HepG2 (cell line): ENCODE measurements around the gene CELF4. TPM values are rescaled to one million over a fixed set of nuclear protein-coding genes. Genes with fewer than 3 reads are reported as not detected.

ENCODE experiments used
- ATAC-seq: fragments of 200-7000 bp; cut with Tn5 transposase; 3 replicates; pipeline ENCODE4 v1.9.1; 2020; ENCODE audit warnings: mild to moderate bottlenecking, moderate library complexity
- BruUV-seq: library from RNA; stranded (reverse); fragments of 400-500 nt; replicated peaks from 2 replicates; lab custom pipeline; 2021; lab: Mats Ljungman, UMichigan
- CTCF ChIA-PET: fragments of 300-600 bp; formaldehyde crosslinking; extraction: SDS; loops from one replicate; lab custom pipeline; 2021; ENCODE audit warnings: low total read pairs, inconsistent platforms, low intra/inter-chr PET ratio; lab: Yijun Ruan, JAX
- POLR2A ChIA-PET: fragments of 350-600 bp; sonication (Branson Sonifier 250); formaldehyde crosslinking; loops from one replicate; lab custom pipeline; 2020; ENCODE audit warnings: antibody characterized with exemption, inconsistent platforms; lab: Yijun Ruan, JAX
- DNase-seq: peaks from one replicate; pipeline ENCODE4 v3.0.0-alpha.2; 2015; ENCODE audit warnings: low spot score
- FAIRE-seq: peaks from 3 replicates; lab custom pipeline; 2011; peaks lifted over from hg19 to GRCh38; lab: Jason Lieb, UNC
- H2AFZ ChIP-seq: one replicate; pipeline ENCODE4 v1.6.1; 2011; ENCODE audit warnings: low read length, inconsistent platforms
- H3K27ac ChIP-seq: fragments of 300-600 bp; 3 replicates; pipeline ENCODE4 v1.8.0; 2011; ENCODE audit warnings: mixed run types, mild to moderate bottlenecking, mixed read lengths, low read length, inconsistent platforms; ENCODE audit not compliant: insufficient read depth; ENCODE audit errors: extremely low read length
- H3K27me3 ChIP-seq, 2 experiments: fragments of 200-600 bp in 1 of 2; 2 replicates in 1 of 2; 3 replicates in 1 of 2; pipeline versions ENCODE4 v1.6.0 to v1.8.0; 2011; ENCODE audit warnings: low read length in 2 of 2, mild to moderate bottlenecking in 2 of 2, moderate library complexity in 2 of 2, inconsistent platforms in 1 of 2; ENCODE audit not compliant: insufficient read depth in 2 of 2, control insufficient read depth in 1 of 2
- H3K36me3 ChIP-seq, 2 experiments: fragments of 200-600 bp in 1 of 2; replicated peaks in 1 of 2; 2 replicates in 1 of 2; 3 replicates in 1 of 2; pipeline versions ENCODE4 v1.5.1 to v1.8.0; 2011; ENCODE audit warnings: low read length in 2 of 2, inconsistent platforms in 1 of 2; ENCODE audit not compliant: insufficient read depth in 2 of 2, control insufficient read depth in 1 of 2
- H3K4me1 ChIP-seq: 2 replicates; pipeline ENCODE4 v1.5.1; 2012; ENCODE audit warnings: low read length, inconsistent platforms; ENCODE audit not compliant: insufficient read depth
- H3K4me2 ChIP-seq: 2 replicates; pipeline ENCODE4 v1.6.0; 2011; ENCODE audit warnings: low read depth, low read length, inconsistent platforms
- H3K4me3 ChIP-seq, 3 experiments: fragments of 200-600 bp in 1 of 3; sonication (generic), shearing (Covaris generic) in 1 of 3; replicated peaks in 1 of 3; 2 replicates each; pipeline ENCODE4 v1.5.1; 2011 to 2016; ENCODE audit warnings: low read length in 3 of 3, inconsistent platforms in 2 of 3, low read depth in 2 of 3, mild to moderate bottlenecking in 2 of 3, control low read depth in 1 of 3, mixed read lengths in 1 of 3; ENCODE audit not compliant: insufficient read depth in 1 of 3
- H3K79me2 ChIP-seq: one replicate; pipeline ENCODE4 v1.6.1; 2011; ENCODE audit warnings: low read length, inconsistent platforms; ENCODE audit not compliant: insufficient read depth
- H3K9ac ChIP-seq: 2 replicates; pipeline ENCODE4 v1.6.0; 2011; ENCODE audit warnings: mild to moderate bottlenecking, low read depth, low read length, inconsistent platforms; ENCODE audit not compliant: insufficient read depth
- H3K9me3 ChIP-seq: 2 replicates; pipeline ENCODE4 v1.5.1; 2012; ENCODE audit warnings: mild to moderate bottlenecking, low read length
- H4K20me1 ChIP-seq: 2 replicates; pipeline ENCODE4 v1.6.0; 2011; ENCODE audit warnings: inconsistent platforms, mild to moderate bottlenecking, low read length, moderate library complexity; ENCODE audit not compliant: insufficient read depth
- ARNT2 ChIP-seq: sonication (generic); formaldehyde crosslinking; IDR thresholded peaks from 2 replicates; pipeline ENCODE4 v1.8.0; 2022; ENCODE audit warnings: mild to moderate bottlenecking, low read depth, missing genetic modification reagents, moderate library complexity
- ATF1 ChIP-seq: IDR thresholded peaks from 2 replicates; pipeline ENCODE4 v1.6.1; 2016; ENCODE audit warnings: mild to moderate bottlenecking, control low read depth
- ATF4 ChIP-seq, 2 experiments: fragments of 450-650 bp in 1 of 2; sonication (generic) in 1 of 2; formaldehyde crosslinking; IDR thresholded peaks; 2 replicates each; pipeline versions ENCODE4 v1.5.0 to v1.8.0; 2020 to 2022; ENCODE audit warnings: mild to moderate bottlenecking in 1 of 2, missing genetic modification reagents in 1 of 2
- FOSL1 ChIP-seq: sonication (generic); formaldehyde crosslinking; IDR thresholded peaks from 2 replicates; pipeline ENCODE4 v1.9.0; 2021; ENCODE audit warnings: missing genetic modification reagents, borderline replicate concordance
- NFE2 ChIP-seq: sonication (generic); formaldehyde crosslinking; IDR thresholded peaks from 2 replicates; pipeline ENCODE4 v1.4.0; 2020; ENCODE audit warnings: missing genetic modification reagents
- PLRG1 ChIP-seq: fragments of 450-650 bp; conservative IDR thresholded peaks from 2 replicates; pipeline ENCODE4 v1.6.1; 2016
- SMAD9 ChIP-seq: sonication (generic); formaldehyde crosslinking; IDR thresholded peaks from 2 replicates; pipeline ENCODE4 v1.5.1; 2020; ENCODE audit warnings: mild to moderate bottlenecking, missing genetic modification reagents
- ZBTB3 ChIP-seq: sonication (generic); formaldehyde crosslinking; IDR thresholded peaks from 2 replicates; pipeline ENCODE4 v1.4.0; 2020; ENCODE audit warnings: low read depth, mild to moderate bottlenecking, moderate library complexity, missing genetic modification reagents, borderline replicate concordance
- ZNF205 ChIP-seq: IDR thresholded peaks from 2 replicates; pipeline ENCODE4 v1.6.1; 2018; ENCODE audit warnings: missing biosample characterization, missing genetic modification reagents
- ZNF549 ChIP-seq: sonication (generic); formaldehyde crosslinking; IDR thresholded peaks from 2 replicates; pipeline ENCODE4 v1.5.0; 2020; ENCODE audit warnings: missing genetic modification reagents
- ZNF589 ChIP-seq: sonication (generic); formaldehyde crosslinking; conservative IDR thresholded peaks from 2 replicates; pipeline ENCODE4 v1.8.0; 2022; ENCODE audit warnings: mild to moderate bottlenecking, moderate library complexity, missing genetic modification reagents
- ZNF780A ChIP-seq: sonication (generic); formaldehyde crosslinking; IDR thresholded peaks from 2 replicates; pipeline ENCODE4 v1.8.0; 2022; ENCODE audit warnings: mild to moderate bottlenecking, missing genetic modification reagents, moderate library complexity
- WGBS: methylation state at CpG from one replicate; pipeline ENCODE4 v1.1.6; 2017; ENCODE audit warnings: low lambda C conversion rate; 5-methylcytosine and 5-hydroxymethylcytosine counted together
- in situ Hi-C: cut with HindIII; loops from 2 replicates; pipeline ENCODE4 v1.10.0; 2017; ENCODE audit warnings: low pct_unique_long_range_greater_than_20kb; ENCODE audit not compliant: extremely low pct_ligation_motif_present
- intact Hi-C: fragments of 100-400 bp; cut with micrococcal nuclease; formaldehyde crosslinking; loops from one replicate; pipeline ENCODE4 v1.10.0; 2022; ENCODE audit not compliant: unreplicated experiment
- polyA plus RNA-seq, 8 experiments: library from polyadenylated mRNA; depleted of rRNA in 3 of 8; stranded (reverse) in 7 of 8; unstranded in 1 of 8; fragments of >200 nt; fragmentation: Illumina TruSeq in 4 of 8; extraction: Trizol in 4 of 8; gene quantifications; 2 replicates each; pipeline versions ENCODE4 v1.2.1 to v1.2.3, GENCODE V29; 2011 to 2016; ENCODE audit warnings: low read depth in 4 of 8, missing spikeins in 1 of 8, mixed read lengths in 1 of 8; ENCODE audit not compliant: insufficient read depth in 1 of 8
- total RNA-seq, 5 experiments: library from RNA; depleted of rRNA; stranded (reverse); fragments of >200 nt; fragmentation: Illumina TruSeq; extraction: Trizol; gene quantifications; 2 replicates each; pipeline ENCODE4 v1.2.3, GENCODE V29; 2016; ENCODE audit warnings: low read depth in 1 of 5
- TF ChIP-seq, protein P1 (sequence below): sonication (generic); formaldehyde crosslinking; IDR thresholded peaks from 2 replicates; pipeline ENCODE4 v1.4.0; 2020; ENCODE audit warnings: mild to moderate bottlenecking, missing genetic modification reagents
- TF ChIP-seq, protein P2 (sequence below): sonication (generic); formaldehyde crosslinking; IDR thresholded peaks from 2 replicates; pipeline ENCODE4 v1.4.0; 2020; ENCODE audit warnings: missing genetic modification reagents, borderline replicate concordance

Gene CELF4
- total and polyA plus RNA-seq, 2 of the 13 experiments (the other 11 are each of a cell fraction or from before 2014, with no cell fraction given) = not detected

DNA sequence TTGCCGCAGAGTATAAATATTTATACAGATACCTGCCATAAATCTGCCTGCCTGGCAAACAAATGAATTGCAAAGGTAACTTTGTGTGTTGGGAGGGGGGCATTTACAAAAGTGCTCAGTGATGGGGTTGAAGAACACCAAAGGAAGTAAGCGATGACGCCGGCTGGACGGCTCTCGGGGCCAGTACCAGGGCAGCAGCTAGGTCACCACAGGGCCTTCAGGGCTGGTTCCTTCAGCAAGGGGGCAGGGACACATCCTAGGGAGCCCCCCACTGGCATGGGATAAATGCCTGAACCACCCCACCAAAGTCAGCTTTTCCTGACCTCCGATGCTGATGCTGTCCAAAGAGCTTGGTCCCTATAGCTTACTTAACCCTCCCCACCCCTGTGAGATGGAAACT, 190.4 kb downstream of the CELF4 start:
- WGBS = 27% methylated on average over 5 of the region's 7 CpGs
- DNase-seq (no peak), FAIRE-seq (no peak), ATAC-seq (no peak)
- intact Hi-C loops (no loop called here), in situ Hi-C loops (no loop called here)
- no peaks in the 10 kb centered on the region for H3K36me3 ChIP-seq
- POLR2A ChIA-PET = no interaction called here
- TF ChIP-seq ZNF780A (no peak), ARNT2 (CRISPR knock-in tag) (no peak), PLRG1 (no peak), ZNF205 (CRISPR knock-in tag) (no peak), ATF4 (CRISPR knock-in tag; IDR thresholded peaks at IDR 0.05) (no peak), ATF1 (CRISPR knock-in tag) (no peak), FOSL1 (CRISPR knock-in tag) (no peak), ZNF589 (CRISPR knock-in tag) (no peak), ZBTB3 (CRISPR knock-in tag) (no peak), NFE2 (no peak), ZNF549 (no peak), SMAD9 (CRISPR knock-in tag) (no peak)
- TF ChIP-seq, protein P1, sequence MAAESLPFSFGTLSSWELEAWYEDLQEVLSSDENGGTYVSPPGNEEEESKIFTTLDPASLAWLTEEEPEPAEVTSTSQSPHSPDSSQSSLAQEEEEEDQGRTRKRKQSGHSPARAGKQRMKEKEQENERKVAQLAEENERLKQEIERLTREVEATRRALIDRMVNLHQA (CRISPR knock-in tag) = no peak
- TF ChIP-seq, protein P2, sequence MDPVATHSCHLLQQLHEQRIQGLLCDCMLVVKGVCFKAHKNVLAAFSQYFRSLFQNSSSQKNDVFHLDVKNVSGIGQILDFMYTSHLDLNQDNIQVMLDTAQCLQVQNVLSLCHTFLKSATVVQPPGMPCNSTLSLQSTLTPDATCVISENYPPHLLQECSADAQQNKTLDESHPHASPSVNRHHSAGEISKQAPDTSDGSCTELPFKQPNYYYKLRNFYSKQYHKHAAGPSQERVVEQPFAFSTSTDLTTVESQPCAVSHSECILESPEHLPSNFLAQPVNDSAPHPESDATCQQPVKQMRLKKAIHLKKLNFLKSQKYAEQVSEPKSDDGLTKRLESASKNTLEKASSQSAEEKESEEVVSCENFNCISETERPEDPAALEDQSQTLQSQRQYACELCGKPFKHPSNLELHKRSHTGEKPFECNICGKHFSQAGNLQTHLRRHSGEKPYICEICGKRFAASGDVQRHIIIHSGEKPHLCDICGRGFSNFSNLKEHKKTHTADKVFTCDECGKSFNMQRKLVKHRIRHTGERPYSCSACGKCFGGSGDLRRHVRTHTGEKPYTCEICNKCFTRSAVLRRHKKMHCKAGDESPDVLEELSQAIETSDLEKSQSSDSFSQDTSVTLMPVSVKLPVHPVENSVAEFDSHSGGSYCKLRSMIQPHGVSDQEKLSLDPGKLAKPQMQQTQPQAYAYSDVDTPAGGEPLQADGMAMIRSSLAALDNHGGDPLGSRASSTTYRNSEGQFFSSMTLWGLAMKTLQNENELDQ = no peak
- H4K20me1 ChIP-seq = peaks cover 4% of the 10 kb centered on the region; the same call in 1 of the 2 replicates
- no peaks in the 10 kb centered on the region for H3K79me2 ChIP-seq
- peaks cover 9 to 18% of the 10 kb centered on the region in 2 experiments; a peak in 3 of 5 replicates for H3K27me3 ChIP-seq
- H3K4me1 ChIP-seq = no peaks in the 10 kb centered on the region
- H3K9me3 ChIP-seq = no peaks in the 10 kb centered on the region
- no peak overlapping the region for H3K27ac ChIP-seq
- H3K4me3 ChIP-seq = no peak overlapping the region
- BruUV-seq = no TSS peak
- no peak overlapping the region for H3K9ac ChIP-seq
- CTCF ChIA-PET = no interaction called here
- H2AFZ ChIP-seq = no peak overlapping the region
- H3K4me2 ChIP-seq = no peak overlapping the region
